SK-N-SH treated with all-trans-retinoic acid at 6 μM for 48 hours (cell line): ENCODE data around the gene PLCB1.

Source experiments
- ARNTL ChIP-seq: fragments of 450-650 bp; formaldehyde crosslinking; IDR thresholded peaks from 2 replicates; pipeline ENCODE4 v1.5.0; 2020; ENCODE audit warnings: low read depth, mild to moderate bottlenecking, moderate library complexity, borderline replicate concordance
- ESRRG ChIP-seq: fragments of 250-450 bp; sonication (Bioruptor Pico); IDR thresholded peaks from 2 replicates; pipeline ENCODE4 v1.6.1; 2021; ENCODE audit warnings: mild to moderate bottlenecking
- GLIS3 ChIP-seq: fragments of 250-450 bp; sonication (Bioruptor Pico); IDR thresholded peaks from 2 replicates; pipeline ENCODE4 v1.5.0; 2020; ENCODE audit warnings: mild to moderate bottlenecking, moderate library complexity
- ISL1 ChIP-seq: fragments of 250-450 bp; sonication (Bioruptor Pico); IDR thresholded peaks from 2 replicates; pipeline ENCODE4 v2.1.2; 2022; ENCODE audit warnings: mild to moderate bottlenecking, moderate library complexity
- OSR1 ChIP-seq: fragments of 250-450 bp; sonication (Bioruptor Pico); IDR thresholded peaks from 2 replicates; pipeline ENCODE4 v1.8.0; 2022; ENCODE audit warnings: moderate library complexity, mild to moderate bottlenecking, inconsistent platforms
- SNAI2 ChIP-seq: fragments of 250-450 bp; sonication (Bioruptor Pico); IDR thresholded peaks from 2 replicates; pipeline ENCODE4 v1.5.0; 2020; ENCODE audit warnings: mild to moderate bottlenecking, moderate library complexity
- ZC3H10 ChIP-seq: fragments of 250-450 bp; sonication (Bioruptor Pico); IDR thresholded peaks from 2 replicates; pipeline ENCODE4 v1.5.1; 2021; ENCODE audit warnings: mild to moderate bottlenecking, moderate library complexity
- ZFP3 ChIP-seq: fragments of 250-450 bp; sonication (Bioruptor Pico); IDR thresholded peaks from 2 replicates; pipeline ENCODE4 v1.5.0; 2020; ENCODE audit warnings: mild to moderate bottlenecking, moderate library complexity
- ZFP30 ChIP-seq: fragments of 450-650 bp; formaldehyde crosslinking; IDR thresholded peaks from 2 replicates; pipeline ENCODE4 v1.5.0; 2022; ENCODE audit warnings: mild to moderate bottlenecking, moderate library complexity
- TF ChIP-seq, protein P1 (sequence below): fragments of 250-450 bp; sonication (Bioruptor Pico); IDR thresholded peaks from 2 replicates; pipeline ENCODE4 v1.5.0; 2020; ENCODE audit warnings: mild to moderate bottlenecking, moderate library complexity
- TF ChIP-seq, protein P2 (sequence below): fragments of 250-450 bp; sonication (Bioruptor Pico); IDR thresholded peaks from 2 replicates; pipeline ENCODE4 v1.8.0; 2020; ENCODE audit warnings: mild to moderate bottlenecking, moderate library complexity, borderline replicate concordance
- TF ChIP-seq, protein P3 (sequence below): fragments of 250-450 bp; sonication (Bioruptor Pico); IDR thresholded peaks from 2 replicates; pipeline ENCODE4 v1.8.0; 2021; ENCODE audit warnings: low read depth, mild to moderate bottlenecking, moderate library complexity, borderline replicate concordance
- TF ChIP-seq, protein P4 (sequence below): fragments of 250-450 bp; sonication (Bioruptor Pico); IDR thresholded peaks from 2 replicates; pipeline ENCODE4 v1.5.1; 2020; ENCODE audit warnings: low read depth, mild to moderate bottlenecking, moderate library complexity

DNA sequence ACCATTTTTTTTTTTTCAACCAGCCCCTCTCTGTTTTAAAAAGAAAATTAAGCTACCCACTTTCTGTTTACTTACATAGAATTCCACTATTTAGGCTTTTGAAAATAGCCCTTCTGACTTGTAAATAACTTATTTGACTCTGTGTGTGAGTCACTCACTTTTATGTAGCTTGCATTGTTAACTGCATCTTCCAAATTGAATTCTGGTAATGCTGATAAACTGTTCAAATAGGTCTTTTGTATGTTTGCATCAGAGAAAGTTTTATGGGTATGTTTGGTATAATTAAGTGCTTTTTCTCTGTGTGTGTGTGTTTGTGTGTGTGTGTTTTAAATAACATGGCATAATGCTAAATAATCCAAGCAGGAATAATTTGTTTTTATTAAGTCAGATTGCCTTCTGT lies 360.1 kb downstream of the PLCB1 start:
- TF ChIP-seq ESRRG (CRISPR knock-in tag) (no peak), OSR1 (no peak), ARNTL (no peak), ZFP30 (CRISPR knock-in tag) (no peak), ZFP3 (no peak), ISL1 (CRISPR knock-in tag) (peak; percentile 65), GLIS3 (CRISPR knock-in tag) (no peak), SNAI2 (CRISPR knock-in tag) (no peak), ZC3H10 (CRISPR knock-in tag) (no peak)
- TF ChIP-seq, protein P1, sequence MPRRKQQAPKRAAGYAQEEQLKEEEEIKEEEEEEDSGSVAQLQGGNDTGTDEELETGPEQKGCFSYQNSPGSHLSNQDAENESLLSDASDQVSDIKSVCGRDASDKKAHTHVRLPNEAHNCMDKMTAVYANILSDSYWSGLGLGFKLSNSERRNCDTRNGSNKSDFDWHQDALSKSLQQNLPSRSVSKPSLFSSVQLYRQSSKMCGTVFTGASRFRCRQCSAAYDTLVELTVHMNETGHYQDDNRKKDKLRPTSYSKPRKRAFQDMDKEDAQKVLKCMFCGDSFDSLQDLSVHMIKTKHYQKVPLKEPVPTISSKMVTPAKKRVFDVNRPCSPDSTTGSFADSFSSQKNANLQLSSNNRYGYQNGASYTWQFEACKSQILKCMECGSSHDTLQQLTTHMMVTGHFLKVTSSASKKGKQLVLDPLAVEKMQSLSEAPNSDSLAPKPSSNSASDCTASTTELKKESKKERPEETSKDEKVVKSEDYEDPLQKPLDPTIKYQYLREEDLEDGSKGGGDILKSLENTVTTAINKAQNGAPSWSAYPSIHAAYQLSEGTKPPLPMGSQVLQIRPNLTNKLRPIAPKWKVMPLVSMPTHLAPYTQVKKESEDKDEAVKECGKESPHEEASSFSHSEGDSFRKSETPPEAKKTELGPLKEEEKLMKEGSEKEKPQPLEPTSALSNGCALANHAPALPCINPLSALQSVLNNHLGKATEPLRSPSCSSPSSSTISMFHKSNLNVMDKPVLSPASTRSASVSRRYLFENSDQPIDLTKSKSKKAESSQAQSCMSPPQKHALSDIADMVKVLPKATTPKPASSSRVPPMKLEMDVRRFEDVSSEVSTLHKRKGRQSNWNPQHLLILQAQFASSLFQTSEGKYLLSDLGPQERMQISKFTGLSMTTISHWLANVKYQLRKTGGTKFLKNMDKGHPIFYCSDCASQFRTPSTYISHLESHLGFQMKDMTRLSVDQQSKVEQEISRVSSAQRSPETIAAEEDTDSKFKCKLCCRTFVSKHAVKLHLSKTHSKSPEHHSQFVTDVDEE = no peak
- TF ChIP-seq, protein P2, sequence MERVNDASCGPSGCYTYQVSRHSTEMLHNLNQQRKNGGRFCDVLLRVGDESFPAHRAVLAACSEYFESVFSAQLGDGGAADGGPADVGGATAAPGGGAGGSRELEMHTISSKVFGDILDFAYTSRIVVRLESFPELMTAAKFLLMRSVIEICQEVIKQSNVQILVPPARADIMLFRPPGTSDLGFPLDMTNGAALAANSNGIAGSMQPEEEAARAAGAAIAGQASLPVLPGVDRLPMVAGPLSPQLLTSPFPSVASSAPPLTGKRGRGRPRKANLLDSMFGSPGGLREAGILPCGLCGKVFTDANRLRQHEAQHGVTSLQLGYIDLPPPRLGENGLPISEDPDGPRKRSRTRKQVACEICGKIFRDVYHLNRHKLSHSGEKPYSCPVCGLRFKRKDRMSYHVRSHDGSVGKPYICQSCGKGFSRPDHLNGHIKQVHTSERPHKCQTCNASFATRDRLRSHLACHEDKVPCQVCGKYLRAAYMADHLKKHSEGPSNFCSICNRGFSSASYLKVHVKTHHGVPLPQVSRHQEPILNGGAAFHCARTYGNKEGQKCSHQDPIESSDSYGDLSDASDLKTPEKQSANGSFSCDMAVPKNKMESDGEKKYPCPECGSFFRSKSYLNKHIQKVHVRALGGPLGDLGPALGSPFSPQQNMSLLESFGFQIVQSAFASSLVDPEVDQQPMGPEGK (CRISPR knock-in tag) = no peak
- TF ChIP-seq, protein P3, sequence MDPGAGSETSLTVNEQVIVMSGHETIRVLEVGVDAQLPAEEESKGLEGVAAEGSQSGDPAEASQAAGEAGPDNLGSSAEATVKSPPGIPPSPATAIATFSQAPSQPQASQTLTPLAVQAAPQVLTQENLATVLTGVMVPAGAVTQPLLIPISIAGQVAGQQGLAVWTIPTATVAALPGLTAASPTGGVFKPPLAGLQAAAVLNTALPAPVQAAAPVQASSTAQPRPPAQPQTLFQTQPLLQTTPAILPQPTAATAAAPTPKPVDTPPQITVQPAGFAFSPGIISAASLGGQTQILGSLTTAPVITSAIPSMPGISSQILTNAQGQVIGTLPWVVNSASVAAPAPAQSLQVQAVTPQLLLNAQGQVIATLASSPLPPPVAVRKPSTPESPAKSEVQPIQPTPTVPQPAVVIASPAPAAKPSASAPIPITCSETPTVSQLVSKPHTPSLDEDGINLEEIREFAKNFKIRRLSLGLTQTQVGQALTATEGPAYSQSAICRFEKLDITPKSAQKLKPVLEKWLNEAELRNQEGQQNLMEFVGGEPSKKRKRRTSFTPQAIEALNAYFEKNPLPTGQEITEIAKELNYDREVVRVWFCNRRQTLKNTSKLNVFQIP = no peak
- TF ChIP-seq, protein P4, sequence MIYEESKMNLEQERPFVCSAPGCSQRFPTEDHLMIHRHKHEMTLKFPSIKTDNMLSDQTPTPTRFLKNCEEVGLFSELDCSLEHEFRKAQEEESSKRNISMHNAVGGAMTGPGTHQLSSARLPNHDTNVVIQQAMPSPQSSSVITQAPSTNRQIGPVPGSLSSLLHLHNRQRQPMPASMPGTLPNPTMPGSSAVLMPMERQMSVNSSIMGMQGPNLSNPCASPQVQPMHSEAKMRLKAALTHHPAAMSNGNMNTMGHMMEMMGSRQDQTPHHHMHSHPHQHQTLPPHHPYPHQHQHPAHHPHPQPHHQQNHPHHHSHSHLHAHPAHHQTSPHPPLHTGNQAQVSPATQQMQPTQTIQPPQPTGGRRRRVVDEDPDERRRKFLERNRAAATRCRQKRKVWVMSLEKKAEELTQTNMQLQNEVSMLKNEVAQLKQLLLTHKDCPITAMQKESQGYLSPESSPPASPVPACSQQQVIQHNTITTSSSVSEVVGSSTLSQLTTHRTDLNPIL = no peak
